Lower leg skin (tissue), 4 donors: ENCODE results near the gene ACSL3. TPM values are rescaled to one million over a fixed set of nuclear protein-coding genes. Genes with fewer than 3 reads are reported as not detected.

ENCODE experiments used
- DNase-seq, 2 donors: peaks; one replicate each; pipeline ENCODE4 v3.0.0-alpha.2; 2019; ENCODE audit warnings: low spot score in 2 of 2
- H3K4me3 ChIP-seq: fragments of 200-600 bp; sonication (generic); 2 replicates; pipeline ENCODE4 v1.5.1; 2017; ENCODE audit warnings: mild to moderate bottlenecking, low read depth; ENCODE audit not compliant: poor library complexity, severe bottlenecking
- POLR2A ChIP-seq, 2 donors: fragments of 450-650 bp; IDR thresholded peaks; one replicate each; pipeline ENCODE4 v1.6.1; 2016 to 2017; ENCODE audit warnings: antibody characterized with exemption in 2 of 2, mild to moderate bottlenecking in 1 of 2, moderate library complexity in 1 of 2
- WGBS, 2 donors: methylation state at CpG; one replicate each; pipeline ENCODE4 v1.1.5; 2018; 5-methylcytosine and 5-hydroxymethylcytosine counted together
- intact Hi-C: fragments of 100-400 bp; cut with DNase I; formaldehyde crosslinking; loops from one replicate; pipeline ENCODE4 v1.15.0; 2023; ENCODE audit warnings: low total_unique reads
- total RNA-seq, 4 donors: library from RNA; depleted of rRNA; stranded (reverse); fragments of >200 nt; gene quantifications; one replicate each; pipeline ENCODE4 v1.1.0, GENCODE V29; 2016
- TF ChIP-seq, protein P1 (sequence below), 3 donors: fragments of 450-650 bp; IDR thresholded peaks; one replicate each; pipeline ENCODE4 v1.5.1; 2016; ENCODE audit warnings: antibody characterized with exemption in 3 of 3, mild to moderate bottlenecking in 3 of 3, moderate library complexity in 2 of 3

Gene ACSL3
- total RNA-seq, 4 donors from 2014 or later: 32.6 to 132 (median 69.6) TPM

DNA sequence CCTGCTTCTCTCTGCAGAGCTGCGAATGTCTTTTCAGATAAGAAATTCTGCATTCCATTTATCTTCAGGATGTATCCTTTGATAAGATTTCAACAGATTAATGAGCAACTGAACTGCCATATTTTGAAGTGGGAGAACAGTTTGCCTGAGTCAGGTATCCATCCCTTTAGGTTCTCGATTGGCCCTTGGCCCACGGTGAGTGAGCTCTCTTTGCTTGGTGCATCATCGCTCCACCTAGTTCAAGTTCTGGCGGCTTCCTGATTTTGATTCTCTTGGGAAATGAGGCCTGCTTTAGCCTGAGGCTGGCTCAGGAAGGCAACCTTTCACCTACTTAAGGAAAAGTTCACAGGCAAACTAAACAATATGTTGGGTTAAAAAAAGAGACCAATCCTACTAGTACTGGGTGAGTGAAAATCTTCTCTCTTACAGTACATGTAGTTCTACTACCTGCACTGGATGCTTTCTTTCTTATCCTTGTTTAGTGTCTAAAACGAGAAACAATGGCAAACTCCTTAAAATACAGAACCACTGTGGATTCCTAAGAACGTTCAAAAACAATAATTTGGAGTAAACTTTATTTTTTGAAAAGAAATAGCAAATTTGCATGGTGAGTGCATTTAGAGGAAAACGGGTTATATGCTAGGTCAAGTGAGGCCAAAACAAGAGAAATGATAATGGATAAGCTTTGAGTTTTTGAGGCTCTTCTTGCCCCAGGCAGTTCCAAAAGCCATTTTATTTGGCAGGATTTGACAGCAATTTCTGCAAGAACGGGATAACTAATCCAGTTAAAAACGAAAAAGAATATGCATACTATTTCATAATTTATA, 837 bp upstream of the ACSL3 start:
- 21 to 22% methylated on average over 10 of the region's 10 CpGs for WGBS, 2 donors
- intact Hi-C loops: loop anchor here (10.0 kb wide), 1 partner anchor 155 kb away; no protein-coding TSS in a partner anchor
- no peak overlapping the region for H3K4me3 ChIP-seq
- TF ChIP-seq, protein P1, sequence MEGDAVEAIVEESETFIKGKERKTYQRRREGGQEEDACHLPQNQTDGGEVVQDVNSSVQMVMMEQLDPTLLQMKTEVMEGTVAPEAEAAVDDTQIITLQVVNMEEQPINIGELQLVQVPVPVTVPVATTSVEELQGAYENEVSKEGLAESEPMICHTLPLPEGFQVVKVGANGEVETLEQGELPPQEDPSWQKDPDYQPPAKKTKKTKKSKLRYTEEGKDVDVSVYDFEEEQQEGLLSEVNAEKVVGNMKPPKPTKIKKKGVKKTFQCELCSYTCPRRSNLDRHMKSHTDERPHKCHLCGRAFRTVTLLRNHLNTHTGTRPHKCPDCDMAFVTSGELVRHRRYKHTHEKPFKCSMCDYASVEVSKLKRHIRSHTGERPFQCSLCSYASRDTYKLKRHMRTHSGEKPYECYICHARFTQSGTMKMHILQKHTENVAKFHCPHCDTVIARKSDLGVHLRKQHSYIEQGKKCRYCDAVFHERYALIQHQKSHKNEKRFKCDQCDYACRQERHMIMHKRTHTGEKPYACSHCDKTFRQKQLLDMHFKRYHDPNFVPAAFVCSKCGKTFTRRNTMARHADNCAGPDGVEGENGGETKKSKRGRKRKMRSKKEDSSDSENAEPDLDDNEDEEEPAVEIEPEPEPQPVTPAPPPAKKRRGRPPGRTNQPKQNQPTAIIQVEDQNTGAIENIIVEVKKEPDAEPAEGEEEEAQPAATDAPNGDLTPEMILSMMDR (IDR thresholded peaks at IDR 0.05): no peak
- no peak for TF ChIP-seq POLR2A (IDR thresholded peaks at IDR 0.05)
- peak; percentile 84 to 91 for DNase-seq

DNA sequence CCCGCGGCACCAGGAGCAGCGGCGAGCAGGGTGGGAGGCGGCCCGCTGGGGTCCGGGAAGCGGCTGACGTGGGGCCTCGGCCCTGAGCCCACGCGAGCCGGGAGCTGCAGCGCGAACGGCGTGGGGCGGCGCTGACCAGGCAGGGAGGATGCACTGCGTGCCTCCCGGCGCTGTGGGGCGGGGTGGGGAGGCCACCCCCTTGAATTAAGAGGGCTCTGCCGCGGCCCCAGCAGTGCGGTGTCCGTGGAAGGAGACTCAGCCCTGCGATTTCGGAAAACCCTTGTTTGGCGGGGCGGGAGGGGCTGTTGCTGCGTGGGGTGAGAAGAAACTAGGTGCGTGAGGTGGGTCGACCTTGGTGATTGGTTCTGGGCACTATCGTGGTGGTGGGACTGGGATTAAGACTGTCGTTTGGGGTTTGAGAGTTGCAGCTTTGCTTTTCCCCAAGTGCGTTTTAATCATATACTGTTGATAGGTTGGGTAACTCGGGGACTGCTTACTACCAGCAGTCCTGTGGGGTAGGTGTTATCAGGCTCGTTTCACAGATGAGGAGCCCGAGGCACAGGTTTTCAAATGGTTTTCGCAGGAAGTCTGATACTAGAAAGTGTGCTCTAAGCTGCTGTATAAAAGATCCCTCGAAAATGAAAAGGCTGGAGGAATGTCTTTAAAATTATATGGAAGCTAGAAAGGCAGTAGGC, 722 bp downstream of the ACSL3 start:
- peak overlapping the region; percentile 81 for H3K4me3 ChIP-seq
- WGBS, 2 donors: 0 to 1% methylated on average over 17 to 24 of the region's 42 CpGs
- DNase-seq: peak; percentile 23 to 89
- intact Hi-C loops: loop anchor here (10.0 kb wide), 1 partner anchor 157 kb away; no protein-coding TSS in a partner anchor
- no peak for TF ChIP-seq POLR2A (IDR thresholded peaks at IDR 0.05)
- TF ChIP-seq, protein P1 (IDR thresholded peaks at IDR 0.05): no peak

DNA sequence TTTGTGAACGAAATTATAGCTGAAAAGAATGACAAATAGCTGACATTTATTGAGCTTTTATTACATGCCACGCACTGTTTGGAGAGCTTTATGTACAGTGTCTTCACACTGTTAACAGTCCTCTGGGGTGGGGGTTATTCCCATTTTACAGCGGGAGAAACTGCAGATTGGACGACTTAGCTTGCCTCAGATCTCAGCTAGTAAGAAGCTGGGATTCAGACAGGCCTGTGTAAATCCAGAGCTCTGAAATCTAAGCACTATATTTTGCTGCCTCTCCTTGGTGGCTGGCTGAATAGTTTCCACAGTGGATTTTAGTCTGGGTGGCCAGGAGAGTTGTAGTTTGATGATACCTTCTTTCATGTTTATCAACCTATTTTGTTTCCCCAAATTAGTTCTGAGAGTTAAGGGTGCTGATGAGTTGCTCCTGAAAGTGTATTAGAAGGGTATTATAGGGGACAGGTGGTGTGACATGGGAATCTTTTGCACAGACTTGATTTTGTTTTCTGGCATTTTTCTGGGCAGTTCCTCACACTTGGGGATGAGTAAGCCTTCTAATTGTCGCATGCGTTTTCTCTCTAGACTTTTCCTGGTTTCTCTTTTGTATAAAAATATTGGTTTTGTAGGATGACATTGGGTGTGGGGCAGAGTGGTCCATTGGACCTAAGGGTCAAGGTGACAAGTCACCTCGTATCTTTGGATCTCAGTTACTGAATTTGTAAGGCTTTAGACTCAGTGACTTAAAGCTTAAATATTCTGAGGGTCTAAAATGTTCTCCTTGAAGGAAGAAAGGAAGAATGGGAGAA, 1.5 kb downstream of the ACSL3 start:
- intact Hi-C loops: loop anchor here (10.0 kb wide), 1 partner anchor 158 kb away; no protein-coding TSS in a partner anchor
- H3K4me3 ChIP-seq: no peak overlapping the region
- WGBS, 2 donors: 18 to 21% methylated on average over 7 of the region's 7 CpGs
- no peak for DNase-seq
- TF ChIP-seq, protein P1 (IDR thresholded peaks at IDR 0.05): no peak
- no peak for TF ChIP-seq POLR2A (IDR thresholded peaks at IDR 0.05)

DNA sequence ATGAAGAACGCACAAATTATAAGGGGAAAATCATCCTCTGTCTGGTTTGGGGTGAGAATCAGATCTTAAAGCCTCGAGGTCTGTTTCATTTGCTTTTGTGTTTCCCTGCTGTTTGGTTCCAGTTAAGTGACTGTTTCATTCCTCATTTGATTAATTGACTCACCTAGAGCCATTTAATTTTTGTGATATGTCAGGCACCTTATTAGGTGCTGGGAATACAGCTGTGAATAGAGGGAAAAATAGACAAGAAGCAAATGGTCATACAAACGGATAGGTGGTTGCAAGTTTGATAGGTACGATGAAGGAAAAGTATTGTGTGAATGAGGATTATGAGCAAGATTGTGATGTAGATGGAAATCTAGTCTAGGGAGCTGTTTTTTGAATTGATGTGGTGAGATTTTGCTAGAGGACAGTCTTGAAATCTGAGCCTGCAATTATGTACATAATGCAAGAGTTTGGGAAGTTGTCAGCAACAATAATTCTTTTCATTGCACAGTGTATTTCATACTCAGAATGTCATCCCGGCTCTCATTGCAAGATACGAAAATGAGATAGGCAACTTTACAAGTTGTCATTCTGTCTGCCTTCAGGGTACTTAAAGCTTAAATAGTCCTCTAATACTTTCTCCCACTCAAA, 2.2 kb downstream of the ACSL3 start:
- no peak overlapping the region for H3K4me3 ChIP-seq
- TF ChIP-seq, protein P1 (IDR thresholded peaks at IDR 0.05): no peak
- no peak for TF ChIP-seq POLR2A (IDR thresholded peaks at IDR 0.05)
- intact Hi-C loops: loop anchor here (10.0 kb wide), 1 partner anchor 158 kb away; no protein-coding TSS in a partner anchor
- 56 to 61% methylated on average over 6 of the region's 6 CpGs for WGBS, 2 donors
- DNase-seq: no peak

DNA sequence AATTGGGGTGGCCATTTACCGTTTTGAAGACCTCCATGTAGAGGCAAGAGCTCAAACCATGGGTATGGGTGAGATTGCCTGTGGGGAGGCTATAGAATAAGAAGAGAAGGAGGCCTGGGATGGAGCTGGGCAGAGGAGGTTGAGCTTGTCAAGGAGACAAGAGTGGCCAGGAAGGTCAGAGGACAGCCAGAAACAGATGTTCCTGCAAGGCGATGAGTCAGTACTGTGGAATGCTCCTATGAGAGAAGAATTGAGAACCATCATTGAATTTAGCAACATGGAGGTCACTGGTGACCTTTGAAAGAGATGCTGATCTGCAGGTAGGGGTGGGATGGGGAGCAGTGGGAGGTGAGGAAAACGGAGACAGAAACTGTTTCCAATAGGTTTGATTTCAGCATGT, 3.5 kb downstream of the ACSL3 start:
- WGBS, 2 donors: 79 to 92% methylated on average over 3 of the region's 3 CpGs
- intact Hi-C loops: loop anchor here (10.0 kb wide), 1 partner anchor 159 kb away; no protein-coding TSS in a partner anchor
- no peak overlapping the region for H3K4me3 ChIP-seq
- TF ChIP-seq POLR2A (IDR thresholded peaks at IDR 0.05): no peak
- TF ChIP-seq, protein P1 (IDR thresholded peaks at IDR 0.05): no peak
- no peak for DNase-seq
